Spleen (tissue), 11 donors: ENCODE measurements around the gene SETBP1. TPM values are rescaled to one million over a fixed set of nuclear protein-coding genes. Genes with fewer than 3 reads are reported as not detected.

Experiments
- DNase-seq: peaks from one replicate; pipeline ENCODE4 v3.0.0-alpha.2; 2020
- H3K27ac ChIP-seq, 8 donors: fragments of 200-600 bp; sonication (generic) in 7 of 8; 1 replicate in 4 of 8; 2 replicates in 4 of 8; pipeline versions ENCODE4 v1.5.0 to v1.8.0; 2016 to 2021; ENCODE audit warnings: inconsistent platforms in 4 of 8, mild to moderate bottlenecking in 4 of 8, moderate library complexity in 1 of 8
- H3K27me3 ChIP-seq, 7 donors: fragments of 200-600 bp; sonication (generic) in 6 of 7; replicated peaks in 1 of 7; 1 replicate in 4 of 7; 2 replicates in 3 of 7; pipeline versions ENCODE4 v1.5.0 to v1.8.0; 2016 to 2021; ENCODE audit warnings: inconsistent platforms in 3 of 7, mild to moderate bottlenecking in 1 of 7
- H3K36me3 ChIP-seq, 6 donors: fragments of 200-600 bp; sonication (generic) in 5 of 6; 1 replicate in 4 of 6; 2 replicates in 2 of 6; pipeline versions ENCODE4 v1.5.0 to v1.8.0; 2016 to 2021; ENCODE audit warnings: inconsistent platforms in 2 of 6
- H3K4me1 ChIP-seq, 6 donors: fragments of 200-600 bp; sonication (generic) in 5 of 6; 1 replicate in 3 of 6; 2 replicates in 3 of 6; pipeline versions ENCODE4 v1.5.0 to v1.8.0; 2016 to 2021; ENCODE audit warnings: inconsistent platforms in 3 of 6
- H3K4me3 ChIP-seq, 8 donors: fragments of 200-600 bp; sonication (generic) in 7 of 8; 1 replicate in 4 of 8; 2 replicates in 4 of 8; pipeline versions ENCODE4 v1.5.0 to v1.8.0; 2016 to 2021; ENCODE audit warnings: inconsistent platforms in 4 of 8, mild to moderate bottlenecking in 4 of 8, moderate library complexity in 2 of 8
- H3K9me3 ChIP-seq, 8 donors: fragments of 200-600 bp; sonication (generic) in 7 of 8; 1 replicate in 4 of 8; 2 replicates in 4 of 8; pipeline versions ENCODE4 v1.5.0 to v1.8.0; 2016 to 2021; ENCODE audit warnings: inconsistent platforms in 4 of 8
- POLR2A ChIP-seq, 3 donors: fragments of 450-650 bp; IDR thresholded peaks; one replicate each; pipeline ENCODE4 v1.5.1; 2017; ENCODE audit warnings: antibody characterized with exemption in 3 of 3, mild to moderate bottlenecking in 1 of 3
- POLR2AphosphoS5 ChIP-seq, 3 donors: sonication (generic); formaldehyde crosslinking; IDR thresholded peaks; one replicate each; pipeline ENCODE4 v1.5.1; 2017; ENCODE audit warnings: antibody characterized with exemption in 3 of 3
- WGBS, 5 donors: extraction: QIAGEN DNeasy Blood & Tissue Kit in 3 of 5; methylation state at CpG; one replicate each; pipeline versions ENCODE4 v1.1.5 to v1.1.7; 2013 to 2018; 5-methylcytosine and 5-hydroxymethylcytosine counted together
- intact Hi-C: fragments of 100-400 bp; cut with DNase I; formaldehyde crosslinking; loops from one replicate; pipeline ENCODE4 v1.15.0; 2023; ENCODE audit warnings: low total_unique reads
- polyA plus RNA-seq, 3 donors: library from polyadenylated mRNA; stranded (reverse); fragments of 200-250 nt; gene quantifications; one replicate each; pipeline ENCODE4 v1.2.1, GENCODE V29; 2013
- total RNA-seq, 7 donors: library from RNA; depleted of rRNA in 3 of 7; stranded (reverse); fragments of >200 nt in 3 of 7; fragmentation: NEBNext Ultra II Directional in 4 of 7; extraction: Animal tissue kit (Norgen Biotek cat#: 25700) in 4 of 7; gene quantifications; one replicate each; pipeline versions ENCODE4 v1.1.0 to v1.2.1, GENCODE V29; 2016 to 2021
- TF ChIP-seq, protein P1 (sequence below), 11 experiments: fragments of 200-600 bp in 7 of 11; fragments of 450-650 bp in 4 of 11; sonication (generic) in 4 of 11; IDR thresholded peaks in 8 of 11; conservative IDR thresholded peaks in 3 of 11; 1 replicate in 7 of 11; 2 replicates in 4 of 11; pipeline versions ENCODE4 v1.4.0 to v1.8.0; 2016 to 2021; ENCODE audit warnings: antibody characterized with exemption in 11 of 11, inconsistent platforms in 4 of 11, mild to moderate bottlenecking in 1 of 11
- donor health status: healthy with polysubstance abuse.
- donor health status: DM: no; HTN: no; CAD: no; lungs with moderate emphysema.
- donor health status: DM: no; HTN: no; CAD: no.
- donor health status: Bipolar disorder and iron deficiency.
- donor health status: healthy.
- donor health status: DM: no; HTN: no; CAD: no.
- donor health status: DM: yes; HTN: yes; CAD: no.

The SETBP1 gene
- total and polyA plus RNA-seq, 10 donors: 2.0 to 50.7 (median 33.1) TPM

DNA sequence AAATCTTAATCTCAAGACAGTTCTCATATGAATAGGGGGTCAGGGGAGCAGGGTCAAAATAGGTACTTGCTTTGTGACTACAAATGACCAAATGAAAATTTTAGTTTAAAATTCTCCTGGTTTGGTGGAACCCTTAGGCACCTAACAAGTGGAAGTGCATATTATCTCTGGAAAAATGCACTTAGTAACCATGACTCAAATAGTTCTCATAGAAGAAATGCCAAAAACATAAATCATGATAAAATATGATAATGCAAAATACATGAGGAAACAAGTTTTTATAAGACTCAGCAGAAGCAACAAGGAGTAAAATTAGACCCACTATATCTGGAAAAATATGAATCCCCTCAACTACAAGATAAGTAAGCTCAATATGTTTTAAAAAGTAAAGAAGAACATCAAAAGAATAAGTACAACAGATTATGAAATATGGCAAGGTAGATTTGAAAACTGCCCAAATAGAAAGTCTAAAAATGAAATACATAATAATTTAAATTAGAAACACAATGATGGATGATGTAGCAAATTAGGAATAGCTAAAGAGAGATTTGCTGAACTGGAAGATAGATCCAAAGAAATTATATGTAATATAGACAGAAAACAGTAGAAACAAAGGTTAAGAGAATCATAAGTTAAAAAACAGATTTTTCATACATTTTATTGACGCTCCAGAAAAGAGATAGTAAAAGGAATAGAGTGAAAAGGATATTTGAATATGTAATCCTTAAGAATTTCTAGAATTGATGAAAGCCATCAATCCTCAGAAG is 308.3 kb downstream of the SETBP1 start:
- Histone ChIP-seq H3K4me3 (no peak overlapping the region), H3K27me3 (no peaks in the 10 kb centered on the region), H3K9me3 (peaks cover 0 to 11% (median 10%) of the 10 kb centered on the region in 8 donors), H3K4me1 (peaks cover 0 to 5% (median 0%) of the 10 kb centered on the region in 6 donors), H3K36me3 (no peaks in the 10 kb centered on the region), H3K27ac (no peak overlapping the region)
- TF ChIP-seq, protein P1, sequence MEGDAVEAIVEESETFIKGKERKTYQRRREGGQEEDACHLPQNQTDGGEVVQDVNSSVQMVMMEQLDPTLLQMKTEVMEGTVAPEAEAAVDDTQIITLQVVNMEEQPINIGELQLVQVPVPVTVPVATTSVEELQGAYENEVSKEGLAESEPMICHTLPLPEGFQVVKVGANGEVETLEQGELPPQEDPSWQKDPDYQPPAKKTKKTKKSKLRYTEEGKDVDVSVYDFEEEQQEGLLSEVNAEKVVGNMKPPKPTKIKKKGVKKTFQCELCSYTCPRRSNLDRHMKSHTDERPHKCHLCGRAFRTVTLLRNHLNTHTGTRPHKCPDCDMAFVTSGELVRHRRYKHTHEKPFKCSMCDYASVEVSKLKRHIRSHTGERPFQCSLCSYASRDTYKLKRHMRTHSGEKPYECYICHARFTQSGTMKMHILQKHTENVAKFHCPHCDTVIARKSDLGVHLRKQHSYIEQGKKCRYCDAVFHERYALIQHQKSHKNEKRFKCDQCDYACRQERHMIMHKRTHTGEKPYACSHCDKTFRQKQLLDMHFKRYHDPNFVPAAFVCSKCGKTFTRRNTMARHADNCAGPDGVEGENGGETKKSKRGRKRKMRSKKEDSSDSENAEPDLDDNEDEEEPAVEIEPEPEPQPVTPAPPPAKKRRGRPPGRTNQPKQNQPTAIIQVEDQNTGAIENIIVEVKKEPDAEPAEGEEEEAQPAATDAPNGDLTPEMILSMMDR (IDR thresholded peaks at IDR 0.05 in 8 of 11, conservative IDR thresholded peaks at IDR 0.05 in 3 of 11): no peak
- TF ChIP-seq POLR2AphosphoS5 (IDR thresholded peaks at IDR 0.05): no peak
- TF ChIP-seq POLR2A (IDR thresholded peaks at IDR 0.05): no peak
- intact Hi-C loops: no loop called here
- no peak for DNase-seq
- WGBS, 5 donors: 95 to 100% (median 98%) methylated on average over 1 of the region's 1 CpG

GRCh38 chr18:44996261-44996660 is 315.6 kb downstream of the SETBP1 start:
- intact Hi-C loops: no loop called here
- Histone ChIP-seq H3K27ac (no peak overlapping the region), H3K27me3 (no peaks in the 10 kb centered on the region), H3K36me3 (no peaks in the 10 kb centered on the region), H3K4me1 (peaks cover 0 to 9% (median 0%) of the 10 kb centered on the region in 6 donors), H3K9me3 (peaks cover 0 to 11% (median 4%) of the 10 kb centered on the region in 8 donors), H3K4me3 (no peak overlapping the region)
- TF ChIP-seq POLR2A (IDR thresholded peaks at IDR 0.05): no peak
- TF ChIP-seq POLR2AphosphoS5 (IDR thresholded peaks at IDR 0.05): no peak
- TF ChIP-seq, protein P1 (IDR thresholded peaks at IDR 0.05 in 8 of 11, conservative IDR thresholded peaks at IDR 0.05 in 3 of 11): no peak
- no peak for DNase-seq
- WGBS, 5 donors: 44 to 60% (median 53%) methylated on average over 3 of the region's 3 CpGs

- intact Hi-C loops: no loop called here
- WGBS, 5 donors: 88 to 92% (median 91%) methylated on average over 2 of the region's 2 CpGs
- Histone ChIP-seq H3K4me3 (no peak overlapping the region), H3K27me3 (no peaks in the 10 kb centered on the region), H3K27ac (no peak overlapping the region), H3K4me1 (peaks cover 0 to 9% (median 0%) of the 10 kb centered on the region in 6 donors), H3K36me3 (no peaks in the 10 kb centered on the region), H3K9me3 (peaks cover 0 to 11% (median 4%) of the 10 kb centered on the region in 8 donors)
- DNase-seq: no peak
- no peak for TF ChIP-seq POLR2A (IDR thresholded peaks at IDR 0.05)
- TF ChIP-seq POLR2AphosphoS5 (IDR thresholded peaks at IDR 0.05): no peak
- TF ChIP-seq, protein P1 (IDR thresholded peaks at IDR 0.05 in 8 of 11, conservative IDR thresholded peaks at IDR 0.05 in 3 of 11): no peak
Measured at GRCh38 chr18:44997174-44997573, 316.5 kb downstream of the SETBP1 start.

GRCh38 chr18:44998360-44998759 is 317.7 kb downstream of the SETBP1 start:
- Histone ChIP-seq H3K4me3 (no peak overlapping the region), H3K9me3 (peaks cover 0 to 11% (median 4%) of the 10 kb centered on the region in 8 donors), H3K4me1 (peaks cover 0 to 9% (median 0%) of the 10 kb centered on the region in 6 donors), H3K27ac (no peak overlapping the region), H3K27me3 (no peaks in the 10 kb centered on the region), H3K36me3 (no peaks in the 10 kb centered on the region)
- DNase-seq: no peak
- TF ChIP-seq, protein P1 (IDR thresholded peaks at IDR 0.05 in 8 of 11, conservative IDR thresholded peaks at IDR 0.05 in 3 of 11): no peak
- TF ChIP-seq POLR2A (IDR thresholded peaks at IDR 0.05) (no peak), POLR2AphosphoS5 (IDR thresholded peaks at IDR 0.05) (no peak)
- WGBS, 5 donors: 90 to 97% (median 95%) methylated on average over 8 of the region's 8 CpGs
- intact Hi-C loops: no loop called here
